Measurements from ENCODE around the gene GIGYF1.

DNA sequence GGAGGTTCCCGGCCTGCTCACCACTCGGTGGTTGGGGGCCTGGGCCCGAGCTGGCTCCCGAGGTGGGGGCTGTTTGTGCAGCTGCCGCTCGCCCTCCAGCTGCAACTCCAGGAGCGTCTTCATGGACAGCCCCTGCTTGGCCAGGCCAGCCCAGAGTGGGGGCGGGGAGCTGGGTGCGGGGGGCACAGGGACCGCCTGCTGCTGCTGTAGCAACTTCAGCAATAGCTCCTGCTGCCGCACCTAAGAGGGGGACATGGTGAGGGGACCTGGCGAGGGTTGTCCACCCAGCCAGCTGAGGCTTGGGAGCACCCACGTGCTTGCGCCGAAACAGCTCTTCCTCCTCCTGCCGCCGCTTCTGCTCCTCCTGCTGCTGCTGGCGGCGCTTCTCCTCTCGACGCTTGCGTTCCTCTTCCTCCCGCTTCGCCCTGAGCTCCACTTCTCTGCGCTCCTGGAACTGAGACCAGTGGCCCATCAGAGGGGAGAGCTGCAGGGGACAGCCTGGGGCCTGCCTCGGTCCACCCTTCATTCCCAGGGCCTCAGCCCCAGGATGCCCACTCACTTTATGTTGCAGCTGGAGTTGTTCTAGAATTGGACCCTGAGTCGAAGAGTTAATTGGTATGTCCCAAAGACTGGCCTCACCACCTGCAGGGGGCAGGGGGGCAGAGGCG is 10.9 kb downstream of the GIGYF1 start:
- no peak for TF ChIP-seq POLR2A (IDR thresholded peaks at IDR 0.05)
- no peak for TF ChIP-seq CTCF (IDR thresholded peaks at IDR 0.05)
